GM18520 (cell line): ENCODE data around the gene C1GALT1.
A peak's percentile ranks its signal among the peaks of the same experiment; 100 is the strongest.
"Not testable (repeated sequence)": the region's sequence is repeated elsewhere in the genome, so short reads cannot be mapped to it uniquely, and the experiment has no call there.

Experiments
- ATAC-seq: cut with Tn5 transposase; IDR thresholded peaks from one replicate; pipeline ENCODE4 v1.9.1; 2021; ENCODE audit not compliant: unreplicated experiment

The C1GALT1 gene

GRCh38 chr7:7199592-7199991, 17.2 kb downstream of the C1GALT1 start:
- ATAC-seq, result not testable (repeated sequence)

- ATAC-seq, result not testable (repeated sequence)
Observed at GRCh38 chr7:7200255-7200654, 17.9 kb downstream of the C1GALT1 start.

GRCh38 chr7:7201578-7202374, 19.4 kb downstream of the C1GALT1 start:
- ATAC-seq, result no peak

- ATAC-seq, result no peak
Observed at GRCh38 chr7:7202375-7202720, 20.0 kb downstream of the C1GALT1 start.

GRCh38 chr7:7203813-7204575, 21.6 kb downstream of the C1GALT1 start:
- no peak for ATAC-seq

GRCh38 chr7:7207876-7208275, 25.5 kb downstream of the C1GALT1 start:
- no peak for ATAC-seq

- ATAC-seq, result no peak
Observed at GRCh38 chr7:7208520-7208919, 26.2 kb downstream of the C1GALT1 start.

GRCh38 chr7:7209412-7210050, 27.2 kb downstream of the C1GALT1 start:
- ATAC-seq, result no peak

- no peak for ATAC-seq
Observed at GRCh38 chr7:7210475-7211237, 28.3 kb downstream of the C1GALT1 start.

- ATAC-seq, result no peak
Observed at GRCh38 chr7:7212612-7213011, 30.3 kb downstream of the C1GALT1 start.

- no peak for ATAC-seq
Observed at GRCh38 chr7:7214398-7215347, 32.3 kb downstream of the C1GALT1 start.

- ATAC-seq, result no peak
Observed at GRCh38 chr7:7216279-7216678, 33.9 kb downstream of the C1GALT1 start.

GRCh38 chr7:7219216-7219615, 36.9 kb downstream of the C1GALT1 start:
- ATAC-seq, result no peak

GRCh38 chr7:7220821-7221220, 38.5 kb downstream of the C1GALT1 start:
- ATAC-seq, result no peak

- ATAC-seq, result no peak
Observed at GRCh38 chr7:7221599-7222038, 39.3 kb downstream of the C1GALT1 start.

GRCh38 chr7:7223250-7223649, 40.9 kb downstream of the C1GALT1 start:
- peak; percentile 49 for ATAC-seq

- ATAC-seq, result no peak
Observed at GRCh38 chr7:7226407-7226806, 44.1 kb downstream of the C1GALT1 start.

- no peak for ATAC-seq
Observed at GRCh38 chr7:7228472-7228871, 46.1 kb downstream of the C1GALT1 start.

GRCh38 chr7:7228967-7229366, 46.6 kb downstream of the C1GALT1 start:
- no peak for ATAC-seq

- ATAC-seq, result no peak
Observed at GRCh38 chr7:7231000-7231399, 48.7 kb downstream of the C1GALT1 start.
